Putamen (tissue), 1 donor: ENCODE data around the gene CRIP1.

Experiments used
- DNase-seq: peaks from one replicate; pipeline ENCODE4 v3.0.0-alpha.2; 2016; ENCODE audit warnings: low spot score

Gene CRIP1

DNA sequence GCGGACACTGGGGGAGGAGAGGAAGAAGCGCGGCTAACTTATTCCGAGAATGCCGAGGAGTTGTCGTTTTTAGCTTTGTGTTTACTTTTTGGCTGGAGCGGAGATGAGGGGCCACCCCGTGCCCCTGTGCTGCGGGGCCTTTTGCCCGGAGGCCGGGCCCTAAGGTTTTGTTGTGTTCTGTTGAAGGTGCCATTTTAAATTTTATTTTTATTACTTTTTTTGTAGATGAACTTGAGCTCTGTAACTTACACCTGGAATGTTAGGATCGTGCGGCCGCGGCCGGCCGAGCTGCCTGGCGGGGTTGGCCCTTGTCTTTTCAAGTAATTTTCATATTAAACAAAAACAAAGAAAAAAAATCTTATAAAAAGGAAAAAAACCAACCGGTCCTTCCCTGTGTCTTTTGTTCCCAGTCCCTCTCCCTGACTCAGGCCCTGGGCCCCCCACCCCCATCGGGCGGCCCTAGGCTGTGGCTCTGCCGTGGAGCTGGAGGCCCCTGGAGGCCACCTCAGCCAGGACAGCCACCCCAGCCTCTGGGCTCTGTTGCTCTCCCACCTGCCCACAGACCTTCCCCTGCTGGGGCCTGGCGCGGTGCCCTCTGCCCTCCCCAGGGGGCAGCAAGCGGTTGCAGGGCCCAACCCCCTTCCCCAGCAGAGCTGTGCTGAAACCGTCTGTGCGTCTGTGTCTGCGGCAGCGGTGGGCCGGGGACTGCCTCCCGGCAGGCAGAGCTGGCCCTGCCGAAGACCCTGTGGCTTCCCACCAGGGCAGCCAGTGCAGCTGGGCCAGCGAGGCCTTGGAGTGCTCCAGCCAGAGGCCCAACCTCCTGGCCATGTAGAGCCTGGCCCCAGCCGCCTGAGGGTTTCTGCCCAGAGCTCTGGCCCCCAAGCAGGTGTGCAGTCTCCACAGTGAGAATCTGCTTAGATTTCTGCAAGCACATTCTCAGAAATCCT is 16.1 kb upstream of the CRIP1 start:
- DNase-seq = no peak

DNA sequence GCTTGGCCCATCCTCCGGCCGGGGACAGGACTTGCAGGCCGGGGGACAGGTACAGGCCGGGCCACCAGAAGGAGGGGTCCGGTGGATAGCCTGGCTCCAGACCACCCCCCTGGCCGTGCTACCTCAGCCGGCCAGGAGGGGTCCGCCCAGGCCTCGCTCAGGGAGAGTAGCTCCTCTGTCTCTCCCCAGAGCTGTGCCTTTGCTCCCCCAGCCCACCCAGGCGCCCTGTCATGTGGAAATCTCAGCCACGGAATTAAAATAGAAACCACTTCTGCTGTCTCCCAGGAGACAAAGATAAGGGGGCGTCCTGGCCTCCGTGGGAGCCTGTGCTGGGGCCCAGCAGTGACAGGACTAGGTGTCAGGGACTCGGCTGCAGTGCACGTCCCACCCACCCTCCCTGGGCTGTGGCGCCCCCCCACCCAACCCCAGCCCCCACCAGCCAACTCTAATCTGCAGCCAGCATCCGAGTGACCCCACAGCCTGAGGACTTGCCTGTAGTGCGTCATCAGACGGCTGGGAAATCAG is 15.3 kb upstream of the CRIP1 start:
- peak; percentile 69 for DNase-seq

- no peak for DNase-seq
Measured at GRCh38 chr14:105471823-105472485, 14.7 kb upstream of the CRIP1 start.

DNA sequence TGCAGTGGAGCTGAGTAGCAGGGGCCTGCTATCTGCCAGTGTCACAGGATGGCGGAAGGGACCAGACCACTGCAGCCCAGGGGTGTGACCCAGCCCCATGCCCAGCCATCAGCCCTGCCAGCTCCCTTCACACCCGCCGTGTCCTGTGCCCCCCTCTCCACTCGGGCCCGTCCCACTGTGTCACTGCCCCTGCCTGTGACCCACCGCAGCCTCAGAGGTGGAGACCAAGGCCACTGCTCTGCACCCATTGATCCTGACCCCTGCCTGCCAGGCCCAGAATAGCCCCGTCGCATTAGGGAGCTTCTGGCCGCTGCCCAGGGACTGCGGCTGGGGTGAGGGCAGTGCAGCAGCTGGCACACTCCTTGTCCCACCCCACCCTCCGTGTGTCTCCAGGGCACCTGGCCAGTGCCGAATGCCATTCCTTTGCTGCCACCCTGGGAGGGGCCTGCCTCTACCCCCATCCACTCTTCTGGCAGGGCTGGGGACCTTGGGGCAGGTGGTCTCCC is 14.1 kb upstream of the CRIP1 start:
- DNase-seq = no peak

- no peak for DNase-seq
Measured at GRCh38 chr14:105473033-105473676, 13.5 kb upstream of the CRIP1 start.

GRCh38 chr14:105473677-105474482 is 12.8 kb upstream of the CRIP1 start:
- no peak for DNase-seq

GRCh38 chr14:105474483-105475268 is 12.0 kb upstream of the CRIP1 start, which contains the start of gene CRIP2:
Gene CRIP2, plus strand, starts transcription at chr14:105474821. Its CDS starts 42 bp downstream, at chr14:105474863.
- DNase-seq = no peak

DNA sequence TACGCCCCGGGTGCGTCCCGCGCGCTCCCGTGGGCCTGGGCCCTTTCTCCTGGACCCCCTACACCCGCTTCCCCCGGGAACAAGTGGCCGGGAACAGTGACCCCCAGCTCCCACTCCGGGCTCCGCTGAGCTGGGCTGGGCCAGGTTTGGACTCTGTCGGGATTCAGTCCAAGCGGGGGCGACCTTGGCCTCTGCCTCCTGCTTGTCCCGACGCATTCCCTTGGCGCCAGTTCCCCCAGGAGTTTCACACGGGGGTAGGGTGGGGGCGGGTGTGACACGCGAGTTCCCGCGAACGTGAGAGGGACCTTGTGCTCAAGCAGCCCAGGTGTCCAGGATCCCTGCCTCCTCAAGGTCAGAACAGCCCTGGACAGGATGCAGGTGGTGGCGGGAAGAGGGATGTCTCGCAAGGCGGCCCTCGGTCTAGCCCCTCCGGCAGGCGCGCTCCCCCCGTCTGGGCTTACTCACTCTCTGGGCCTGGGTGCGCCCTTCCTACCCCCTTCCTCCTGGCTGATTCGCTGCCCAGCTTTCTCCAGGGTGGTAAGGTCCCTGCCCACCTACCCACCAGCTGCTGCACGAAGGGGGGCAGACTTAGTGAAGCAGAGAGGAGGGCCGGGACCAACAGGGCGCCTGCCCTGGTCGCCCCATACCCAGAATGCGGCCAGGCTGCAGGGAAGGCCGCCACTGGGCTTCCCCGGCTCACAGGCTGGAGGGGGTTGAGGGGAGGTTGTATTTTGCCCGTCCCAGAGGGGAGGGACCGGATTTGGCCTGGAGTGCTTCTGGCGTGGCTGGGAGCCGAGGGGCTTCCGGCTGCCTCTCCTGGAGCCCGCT is 11.2 kb upstream of the CRIP1 start:
- no peak for DNase-seq

DNA sequence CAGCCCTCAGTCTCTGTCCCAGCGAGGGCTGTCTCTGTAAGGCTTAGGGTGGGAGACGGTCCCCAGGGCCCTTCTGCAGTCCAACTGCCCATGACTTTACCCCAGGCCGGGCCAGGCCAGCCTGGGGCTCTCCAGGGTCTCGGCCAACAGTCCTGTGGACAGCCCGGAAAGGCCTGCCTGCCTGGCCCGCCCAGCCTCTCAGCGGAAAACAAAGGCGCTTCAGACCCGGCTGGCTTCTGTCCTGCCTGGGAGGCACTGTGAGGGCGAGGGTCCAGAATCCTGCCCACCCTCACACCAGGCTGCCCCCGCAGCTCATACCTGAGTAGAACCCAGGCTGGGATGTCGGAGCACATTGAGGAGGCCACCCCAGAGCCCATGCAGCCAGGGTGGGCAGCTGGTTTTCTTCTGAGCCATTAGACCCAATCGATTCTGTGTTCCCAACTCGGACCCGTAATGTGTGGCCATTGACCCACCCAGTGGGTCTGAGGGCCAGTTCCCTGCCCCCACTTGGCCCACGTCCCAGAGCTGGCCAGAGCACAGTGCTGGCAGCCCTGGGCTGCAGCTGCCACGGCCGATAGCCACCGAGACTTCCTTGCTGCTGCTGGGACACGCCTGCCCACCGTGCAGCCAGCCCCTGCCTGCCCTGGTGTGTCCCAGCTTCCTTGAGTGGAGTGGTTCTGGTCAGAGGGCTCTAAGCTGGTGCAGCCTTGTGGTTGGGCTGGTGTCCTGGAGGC is 10.4 kb upstream of the CRIP1 start:
- DNase-seq = peak; percentile 86

DNA sequence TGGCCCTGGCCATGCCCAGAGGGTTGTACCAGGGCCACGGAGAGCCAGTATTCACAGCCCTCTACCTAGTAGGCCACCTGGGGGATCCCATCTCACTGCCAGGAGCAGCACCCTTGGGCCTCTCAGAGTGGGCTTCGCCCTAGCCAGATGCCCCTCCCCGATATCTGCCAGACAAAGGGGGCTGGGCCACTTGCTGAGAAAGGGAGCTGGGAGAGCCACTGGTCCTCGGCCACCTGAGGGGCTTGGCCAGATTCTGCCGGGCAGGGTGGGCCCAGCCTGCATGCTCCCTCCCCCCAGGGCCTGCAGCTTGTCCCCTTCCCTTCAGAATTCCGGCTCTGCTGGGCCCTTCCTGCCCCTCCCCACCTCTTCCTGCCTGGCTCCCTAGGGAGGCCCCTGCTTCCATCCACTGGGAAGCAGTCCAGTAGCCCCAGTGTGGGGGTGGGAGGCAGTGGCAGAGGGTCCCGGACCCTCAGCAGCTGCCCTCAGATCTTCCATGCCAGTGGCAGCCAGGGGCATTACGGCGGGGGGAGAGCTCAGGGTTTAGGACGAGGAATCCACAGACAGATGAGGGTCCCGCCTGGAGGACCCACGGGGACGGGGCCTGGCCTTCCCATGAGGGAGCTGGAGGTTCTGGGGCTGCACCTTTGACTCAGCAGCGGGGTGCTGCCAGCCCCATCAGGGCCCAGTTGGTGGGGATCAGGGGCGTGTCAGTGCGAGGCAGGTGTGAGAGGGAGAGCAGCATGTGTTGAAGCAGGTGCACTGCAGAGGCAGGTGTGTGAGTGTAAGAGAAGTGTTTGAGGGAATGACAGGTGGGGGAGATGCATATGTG is 9.6 kb upstream of the CRIP1 start:
- no peak for DNase-seq

- DNase-seq = no peak
Measured at GRCh38 chr14:105477660-105478397, 8.9 kb upstream of the CRIP1 start.

DNA sequence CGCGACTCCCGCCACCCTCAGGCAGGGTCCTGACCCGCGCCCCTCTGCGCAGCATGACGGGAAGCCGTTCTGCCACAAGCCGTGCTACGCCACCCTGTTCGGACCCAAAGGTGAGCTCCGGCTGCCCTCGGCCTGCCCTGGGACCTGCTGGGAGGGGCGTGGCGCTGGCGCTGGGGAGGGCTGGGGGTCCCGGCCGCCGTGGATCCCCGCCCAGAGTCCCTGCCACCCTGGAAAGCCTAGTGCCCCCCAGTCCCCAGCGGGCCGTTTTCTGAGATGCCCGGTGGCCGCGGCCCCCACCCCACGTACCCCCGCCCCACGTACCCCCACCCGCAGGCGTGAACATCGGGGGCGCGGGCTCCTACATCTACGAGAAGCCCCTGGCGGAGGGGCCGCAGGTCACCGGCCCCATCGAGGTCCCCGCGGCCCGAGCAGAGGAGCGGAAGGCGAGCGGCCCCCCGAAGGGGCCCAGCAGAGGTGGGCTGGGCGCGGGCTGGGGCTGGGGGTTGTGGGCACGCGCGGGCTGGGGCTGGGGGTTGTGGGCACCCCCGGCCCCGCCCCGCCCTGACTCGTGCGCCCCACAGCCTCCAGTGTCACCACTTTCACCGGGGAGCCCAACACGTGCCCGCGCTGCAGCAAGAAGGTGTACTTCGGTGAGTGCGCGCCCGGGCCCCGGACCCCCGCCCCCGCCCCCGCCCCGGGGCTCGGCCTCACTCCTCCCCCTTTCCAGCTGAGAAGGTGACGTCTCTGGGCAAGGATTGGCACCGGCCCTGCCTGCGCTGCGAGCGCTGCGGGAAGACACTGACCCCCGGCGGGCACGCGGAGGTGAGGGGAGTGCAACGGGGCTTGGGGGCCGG is 8.1 kb upstream of the CRIP1 start:
- no peak for DNase-seq

GRCh38 chr14:105479431-105480158 is 7.1 kb upstream of the CRIP1 start:
- DNase-seq = no peak

- DNase-seq = no peak
Measured at GRCh38 chr14:105480199-105480746, 6.4 kb upstream of the CRIP1 start.
